Heart right ventricle (tissue), 16 donors: ENCODE data around the gene EMC8. TPM values are rescaled to one million over a fixed set of nuclear protein-coding genes. Genes with fewer than 3 reads are reported as not detected.

ENCODE experiments used
- ATAC-seq, 8 donors: fragments of 200-7000 bp; cut with Tn5 transposase; one replicate each; pipeline ENCODE4 v1.9.1; 2020; ENCODE audit warnings: mild to moderate bottlenecking in 8 of 8, moderate library complexity in 8 of 8, moderate number of reproducible peaks in 1 of 8
- DNase-seq, 2 donors: peaks; one replicate each; pipeline ENCODE4 v3.0.0-alpha.2; 2020
- H3K27ac ChIP-seq, 10 donors: fragments of 200-600 bp; sonication (generic) in 2 of 10; one replicate each; pipeline versions ENCODE4 v1.5.0 to v1.8.0; 2020 to 2022; ENCODE audit warnings: mild to moderate bottlenecking in 3 of 10
- H3K27me3 ChIP-seq, 7 donors: fragments of 200-600 bp; one replicate each; pipeline ENCODE4 v1.8.0; 2021 to 2022; ENCODE audit warnings: mild to moderate bottlenecking in 2 of 7
- H3K36me3 ChIP-seq, 9 donors: fragments of 200-600 bp; sonication (generic) in 1 of 9; one replicate each; pipeline versions ENCODE4 v1.5.0 to v1.8.0; 2020 to 2022; ENCODE audit warnings: mild to moderate bottlenecking in 2 of 9
- H3K4me1 ChIP-seq, 9 donors: fragments of 200-600 bp; sonication (generic) in 1 of 9; one replicate each; pipeline versions ENCODE4 v1.5.0 to v1.8.0; 2020 to 2022; ENCODE audit warnings: mild to moderate bottlenecking in 4 of 9
- H3K4me3 ChIP-seq, 10 donors: fragments of 200-600 bp; sonication (generic) in 2 of 10; one replicate each; pipeline versions ENCODE4 v1.5.0 to v1.8.0; 2020 to 2022; ENCODE audit warnings: mild to moderate bottlenecking in 7 of 10, moderate library complexity in 2 of 10
- H3K9me3 ChIP-seq, 11 donors: fragments of 200-600 bp in 10 of 11; sonication (generic) in 2 of 11; one replicate each; pipeline versions ENCODE4 v1.5.0 to v1.8.0; 2013 to 2022; ENCODE audit warnings: mild to moderate bottlenecking in 2 of 11, control low read depth in 1 of 11, moderate library complexity in 1 of 11
- CTCF ChIP-seq, 9 donors: fragments of 200-600 bp; sonication (generic) in 2 of 9; IDR thresholded peaks; one replicate each; pipeline versions ENCODE4 v1.5.0 to v1.8.0; 2021 to 2022; ENCODE audit warnings: antibody characterized with exemption in 9 of 9, mild to moderate bottlenecking in 5 of 9, moderate library complexity in 1 of 9
- WGBS, 2 donors: extraction: QIAGEN DNeasy Blood & Tissue Kit; methylation state at CpG; one replicate each; pipeline ENCODE4 v1.1.7; 2013; ENCODE audit warnings: inconsistent platforms in 1 of 2; 5-methylcytosine and 5-hydroxymethylcytosine counted together
- intact Hi-C, 10 donors: fragments of 100-400 bp; cut with DNase I; formaldehyde crosslinking; loops; one replicate each; pipeline versions ENCODE4 v1.11.1 to v1.14.2; 2022
- polyA plus RNA-seq, 2 donors: library from polyadenylated mRNA; stranded (reverse); fragments of 200-250 nt; gene quantifications; one replicate each; pipeline ENCODE4 v1.2.3, GENCODE V29; 2013
- total RNA-seq, 10 donors: library from RNA; stranded (reverse); fragmentation: NEBNext Ultra II Directional in 3 of 10; extraction: Animal tissue kit (Norgen Biotek cat#: 25700) in 3 of 10; gene quantifications; one replicate each; pipeline versions ENCODE4 v1.2.1 to v1.2.4, GENCODE V29; 2021 to 2023
- donor health status: Arrhythmogenic right ventricular cardiomyopathy.
- donor health status: ischemic (EF 13 %, LVEDD 7.1; RV severe dilation, severe dysfunction).
- donor health status: healthy with polysubstance abuse.
- donor health status: DM: no; HTN: yes; CAD: no.
- donor health status: DM: no; HTN: no; CAD: no.
- donor health status: ischemic (EF 25% LVEDD 6.9; RV normal size, moderate dysfunction).
- donor health status: ischemic (EF 25% LVEDD 5.7; RV mildly dilated, moderate dysfunction).
- donor health status: healthy.
- donor health status: DM: yes; HTN: yes; CAD: no.
- donor health status: Ischemic cardiomyopathy.
- donor health status: ischemic (EF 35%, LVEDD 5.7; RV mildly dilated, moderate dysfunction).
- donor health status: nonischemic (EF 11% LVEDD 7.7; RV severe dilation, severe dysfunction).
- donor health status: DM: yes; HTN: yes; CAD: no.
- donor health status: PGD.
- donor health status: ischemic (EF 29% LVEDD 5.4; RV normal size, mild dysfunction).
- donor health status: nonischemic (EF 23%, LVEDD 6.1; RV moderate dilation, normal function).

The EMC8 gene
- total and polyA plus RNA-seq, 12 donors, result 6.2 to 29.0 (median 25.3) TPM

DNA sequence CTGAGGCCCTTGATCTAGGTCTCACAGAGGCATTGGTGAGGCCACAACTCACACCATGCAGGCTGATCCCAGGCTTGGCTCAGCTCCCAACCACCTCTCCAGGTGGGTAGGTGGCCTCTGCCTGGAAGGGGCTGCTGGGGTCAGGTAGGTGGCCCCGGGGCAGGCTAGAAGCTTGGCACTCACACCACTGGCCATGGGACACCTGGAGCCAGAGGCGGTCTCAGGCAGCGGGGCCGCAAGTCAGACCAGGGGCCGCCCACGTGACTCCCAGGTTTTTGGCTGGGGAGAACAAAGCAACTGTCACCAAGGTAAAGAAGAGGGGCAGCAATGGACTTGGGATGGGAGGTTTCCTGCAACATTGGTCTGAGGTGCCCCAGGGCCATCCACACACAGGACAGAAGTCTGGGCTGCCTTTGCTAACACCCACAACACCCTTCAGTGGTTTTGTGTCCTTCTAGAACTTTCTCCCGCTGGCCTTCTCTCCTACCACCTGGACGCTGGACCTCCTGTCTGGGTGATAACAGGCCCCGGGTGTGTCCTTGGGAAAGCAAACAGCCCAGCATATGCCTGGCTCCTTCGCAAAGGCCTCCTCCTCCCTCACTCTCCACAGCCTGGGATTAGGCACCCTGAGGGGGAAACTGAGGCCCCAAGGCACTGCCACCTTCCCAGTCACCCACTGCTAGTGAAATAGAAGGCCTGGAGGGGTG, 64.9 kb downstream of the EMC8 start:
- intact Hi-C loops, result no loop called here
- DNase-seq (no peak), ATAC-seq (no peak)
- Histone ChIP-seq H3K27me3 (no peaks in the 10 kb centered on the region), H3K27ac (no peak overlapping the region), H3K9me3 (no peaks in the 10 kb centered on the region), H3K4me1 (peaks cover 0 to 34% (median 0%) of the 10 kb centered on the region in 9 donors), H3K36me3 (no peaks in the 10 kb centered on the region), H3K4me3 (no peak overlapping the region)
- TF ChIP-seq CTCF (IDR thresholded peaks at IDR 0.05), result no peak
- 80 to 82% methylated on average over 10 of the region's 10 CpGs for WGBS, 2 donors

DNA sequence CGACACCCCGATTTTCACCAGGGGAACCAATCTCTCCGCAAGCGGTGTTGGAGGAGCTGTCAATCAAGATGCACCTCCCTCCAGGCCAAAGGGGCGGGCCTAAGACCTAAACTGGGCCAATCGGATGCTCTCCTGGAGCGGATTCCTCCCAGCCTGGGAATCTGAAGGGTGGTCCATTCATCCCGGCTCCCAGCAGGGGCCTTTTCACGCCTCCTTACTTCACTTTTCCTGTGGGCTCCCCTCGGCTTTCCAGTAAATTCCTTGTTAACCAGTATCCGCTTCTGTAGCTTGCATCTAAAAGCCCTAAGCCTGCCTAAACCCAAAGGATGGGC, 65.5 kb downstream of the EMC8 start:
- no peak for TF ChIP-seq CTCF (IDR thresholded peaks at IDR 0.05)
- Histone ChIP-seq H3K27ac (peak overlapping the region in 1 of 10 donors; percentile 15), H3K27me3 (peaks cover 0 to 3% (median 0%) of the 10 kb centered on the region in 7 donors), H3K4me1 (peaks cover 0 to 39% (median 0%) of the 10 kb centered on the region in 9 donors), H3K36me3 (no peaks in the 10 kb centered on the region), H3K9me3 (no peaks in the 10 kb centered on the region), H3K4me3 (no peak overlapping the region)
- intact Hi-C loops, result no loop called here
- ATAC-seq (peak in 1 of 8 donors; percentile 17), DNase-seq (no peak)
- WGBS, 2 donors, result 41 to 45% methylated on average over 11 of the region's 11 CpGs

GRCh38 chr16:85733155-85733838, 66.0 kb downstream of the EMC8 start:
- DNase-seq, result no peak

GRCh38 chr16:85731179-85731578, 68.2 kb downstream of the EMC8 start:
- 75% methylated on average over 5 of the region's 5 CpGs for WGBS, 2 donors
- Histone ChIP-seq H3K9me3 (no peaks in the 10 kb centered on the region), H3K4me3 (no peak overlapping the region), H3K4me1 (peaks cover 0 to 39% (median 0%) of the 10 kb centered on the region in 9 donors), H3K27me3 (peaks cover 0 to 3% (median 0%) of the 10 kb centered on the region in 7 donors), H3K27ac (no peak overlapping the region), H3K36me3 (no peaks in the 10 kb centered on the region)
- intact Hi-C loops, result no loop called here
- ATAC-seq (no peak), DNase-seq (no peak)
- no peak for TF ChIP-seq CTCF (IDR thresholded peaks at IDR 0.05)

More at GRCh38 chr16:85733155-85733838, 66.0 kb downstream of the EMC8 start:
- H3K27ac ChIP-seq, result peak overlapping the region in 1 of 10 donors; percentile 15
- peaks cover 0 to 3% (median 0%) of the 10 kb centered on the region in 7 donors for H3K27me3 ChIP-seq
- no peak overlapping the region for H3K4me3 ChIP-seq
- no peaks in the 10 kb centered on the region for H3K36me3 ChIP-seq
- peak in 1 of 8 donors; percentile 20 for ATAC-seq
- TF ChIP-seq CTCF (IDR thresholded peaks at IDR 0.05), result no peak
- H3K9me3 ChIP-seq, result no peaks in the 10 kb centered on the region
- WGBS, 2 donors, result 56 to 67% methylated on average over 13 of the region's 13 CpGs
- H3K4me1 ChIP-seq, result peaks cover 0 to 39% (median 0%) of the 10 kb centered on the region in 9 donors
- intact Hi-C loops, result no loop called here
